Smooth muscle cell (in vitro differentiated cells): ENCODE measurements around the gene RPL15. TPM values are rescaled to one million over a fixed set of nuclear protein-coding genes. Genes with fewer than 3 reads are reported as not detected.

ENCODE experiments used
- DNase-seq: peaks from one replicate; lab custom pipeline; 2025; ENCODE audit not compliant: unreplicated experiment; lab: John Stamatoyannopoulos, UW
- H2AFZ ChIP-seq: fragments of 200-600 bp; sonication (generic); 2 replicates; pipeline ENCODE4 v1.6.0; 2016; ENCODE audit warnings: antibody characterized with exemption, low read depth, mild to moderate bottlenecking
- H3F3A ChIP-seq: fragments of 200-600 bp; sonication (generic); 2 replicates; pipeline ENCODE4 v1.6.0; 2017; ENCODE audit warnings: antibody characterized with exemption, low read depth
- H3K27ac ChIP-seq: fragments of 200-600 bp; sonication (generic); 2 replicates; pipeline ENCODE4 v1.5.1; 2016; ENCODE audit warnings: low read depth, mild to moderate bottlenecking
- H3K27me3 ChIP-seq: fragments of 200-600 bp; sonication (generic); 2 replicates; pipeline ENCODE4 v1.6.1; 2016; ENCODE audit warnings: low read depth, mild to moderate bottlenecking
- H3K36me3 ChIP-seq: fragments of 200-600 bp; sonication (generic); 2 replicates; pipeline ENCODE4 v1.5.1; 2016; ENCODE audit warnings: low read depth
- H3K4me1 ChIP-seq: fragments of 200-600 bp; sonication (generic); 2 replicates; pipeline ENCODE4 v1.5.1; 2016; ENCODE audit warnings: low read depth
- H3K4me2 ChIP-seq: fragments of 200-600 bp; sonication (generic); 2 replicates; pipeline ENCODE4 v1.6.0; 2016; ENCODE audit warnings: mild to moderate bottlenecking
- H3K4me3 ChIP-seq: fragments of 200-600 bp; sonication (generic); 2 replicates; pipeline ENCODE4 v1.5.1; 2016; ENCODE audit warnings: mild to moderate bottlenecking
- H3K79me2 ChIP-seq: fragments of 200-600 bp; sonication (generic); 2 replicates; pipeline ENCODE4 v1.6.0; 2016; ENCODE audit warnings: low read depth, mild to moderate bottlenecking
- H3K9ac ChIP-seq: fragments of 200-600 bp; sonication (generic); 2 replicates; pipeline ENCODE4 v1.6.0; 2016; ENCODE audit warnings: low read depth
- H3K9me3 ChIP-seq: fragments of 200-600 bp; sonication (generic); replicated peaks from 2 replicates; pipeline ENCODE4 v1.5.1; 2016; ENCODE audit warnings: low read depth
- H4K20me1 ChIP-seq: fragments of 200-600 bp; sonication (generic); 2 replicates; pipeline ENCODE4 v1.6.0; 2016; ENCODE audit warnings: low read depth
- WGBS: methylation state at CpG from one replicate; pipeline ENCODE4 v1.1.7; 2016; ENCODE audit warnings: low lambda C conversion rate; 5-methylcytosine and 5-hydroxymethylcytosine counted together
- polyA plus RNA-seq: library from polyadenylated mRNA; unstranded; fragments of >200 nt; fragmentation: Nextera tagmentation; extraction: Ambion mirVana; gene quantifications from 2 replicates; pipeline ENCODE4 v1.2.1, GENCODE V29; 2016
- total RNA-seq: library from RNA; depleted of rRNA; stranded (reverse); fragments of >200 nt; gene quantifications from 2 replicates; pipeline ENCODE4 v1.2.3, GENCODE V29; 2014
- TF ChIP-seq, protein P1 (sequence below): fragments of 200-600 bp; sonication (generic); IDR thresholded peaks from 2 replicates; pipeline ENCODE4 v1.5.1; 2017; ENCODE audit warnings: borderline replicate concordance, mild to moderate bottlenecking, antibody characterized with exemption; ENCODE audit not compliant: insufficient read depth, poor library complexity, severe bottlenecking

Gene RPL15
- total and polyA plus RNA-seq, 2 experiments from 2014 or later: 1,471 to 2,505 TPM

DNA sequence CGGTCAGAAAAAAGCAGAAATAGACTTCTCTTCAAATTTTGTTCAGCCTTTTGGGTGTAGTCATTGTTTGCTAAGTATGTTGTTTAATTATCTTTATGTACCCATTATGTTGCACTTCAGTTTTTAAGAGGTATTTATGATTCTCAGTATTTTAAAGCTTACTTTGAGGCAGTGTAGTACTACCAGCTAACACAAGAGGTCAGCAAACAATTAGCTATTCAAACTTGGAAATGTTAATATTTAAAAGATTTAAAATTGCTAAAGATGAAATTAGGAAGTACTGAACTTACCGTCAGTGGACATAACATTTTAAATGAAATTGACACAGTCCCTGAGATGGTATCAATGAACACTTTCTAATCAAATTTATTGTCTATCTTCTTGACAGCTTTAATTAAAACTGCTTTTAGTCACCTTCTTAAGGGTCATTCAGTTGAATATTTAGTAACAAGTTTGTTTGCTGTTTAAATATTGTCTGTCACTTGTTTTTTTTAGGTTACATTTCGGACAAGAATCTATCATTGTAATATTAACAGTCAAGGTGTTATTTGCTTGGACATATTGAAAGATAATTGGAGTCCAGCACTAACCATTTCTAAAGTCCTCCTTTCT lies 28.2 kb upstream of the RPL15 start:
- Histone ChIP-seq H2AFZ (no peak overlapping the region), H3K36me3 (no peaks in the 10 kb centered on the region)
- no peak for DNase-seq

DNA sequence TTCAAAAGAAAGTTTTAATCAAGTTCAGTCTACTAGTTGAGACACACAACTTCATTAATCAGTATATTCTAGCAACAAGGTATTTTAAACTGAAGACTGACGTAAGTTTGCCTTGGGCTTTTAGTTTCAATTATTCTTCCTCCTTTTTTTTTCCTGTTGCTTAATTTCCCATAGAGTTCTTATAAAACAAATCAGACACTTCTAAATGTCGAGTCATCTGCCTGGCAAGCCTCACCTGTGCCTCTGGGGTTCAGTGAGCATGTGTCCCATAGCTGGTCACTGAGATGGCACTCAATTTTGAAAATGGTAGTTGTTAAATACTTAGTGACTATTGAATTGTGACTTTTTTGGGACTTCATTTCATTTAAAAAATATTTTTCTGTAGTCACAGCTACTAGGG lies 27.5 kb upstream of the RPL15 start:
- no peak overlapping the region for H3K4me2 ChIP-seq
- no peaks in the 10 kb centered on the region for H3K36me3 ChIP-seq
- H4K20me1 ChIP-seq: peaks cover 73% of the 10 kb centered on the region
- no peaks in the 10 kb centered on the region for H3K4me1 ChIP-seq
- H2AFZ ChIP-seq: no peak overlapping the region
- H3K4me3 ChIP-seq: no peak overlapping the region
- peak overlapping the region; percentile 1 for H3K27ac ChIP-seq
- WGBS: 91% methylated on average over 2 of the region's 2 CpGs
- no peaks in the 10 kb centered on the region for H3K9me3 ChIP-seq
- H3F3A ChIP-seq: peaks cover 6% of the 10 kb centered on the region
- TF ChIP-seq, protein P1, sequence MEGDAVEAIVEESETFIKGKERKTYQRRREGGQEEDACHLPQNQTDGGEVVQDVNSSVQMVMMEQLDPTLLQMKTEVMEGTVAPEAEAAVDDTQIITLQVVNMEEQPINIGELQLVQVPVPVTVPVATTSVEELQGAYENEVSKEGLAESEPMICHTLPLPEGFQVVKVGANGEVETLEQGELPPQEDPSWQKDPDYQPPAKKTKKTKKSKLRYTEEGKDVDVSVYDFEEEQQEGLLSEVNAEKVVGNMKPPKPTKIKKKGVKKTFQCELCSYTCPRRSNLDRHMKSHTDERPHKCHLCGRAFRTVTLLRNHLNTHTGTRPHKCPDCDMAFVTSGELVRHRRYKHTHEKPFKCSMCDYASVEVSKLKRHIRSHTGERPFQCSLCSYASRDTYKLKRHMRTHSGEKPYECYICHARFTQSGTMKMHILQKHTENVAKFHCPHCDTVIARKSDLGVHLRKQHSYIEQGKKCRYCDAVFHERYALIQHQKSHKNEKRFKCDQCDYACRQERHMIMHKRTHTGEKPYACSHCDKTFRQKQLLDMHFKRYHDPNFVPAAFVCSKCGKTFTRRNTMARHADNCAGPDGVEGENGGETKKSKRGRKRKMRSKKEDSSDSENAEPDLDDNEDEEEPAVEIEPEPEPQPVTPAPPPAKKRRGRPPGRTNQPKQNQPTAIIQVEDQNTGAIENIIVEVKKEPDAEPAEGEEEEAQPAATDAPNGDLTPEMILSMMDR: no peak
- no peaks in the 10 kb centered on the region for H3K27me3 ChIP-seq
- DNase-seq: no peak
- no peak overlapping the region for H3K9ac ChIP-seq
- peaks cover 12% of the 10 kb centered on the region for H3K79me2 ChIP-seq

More for the DNA sequence above, 28.2 kb upstream of the RPL15 start:
- Histone ChIP-seq H3K27ac (peak overlapping the region; percentile 1), H3K9ac (no peak overlapping the region), H3K4me3 (no peak overlapping the region), H3F3A (peaks cover 6% of the 10 kb centered on the region), H3K27me3 (no peaks in the 10 kb centered on the region), H3K4me1 (no peaks in the 10 kb centered on the region), H3K4me2 (no peak overlapping the region), H4K20me1 (peaks cover 80% of the 10 kb centered on the region), H3K9me3 (no peaks in the 10 kb centered on the region), H3K79me2 (peaks cover 19% of the 10 kb centered on the region)
- TF ChIP-seq, protein P1: peak; percentile 84
- WGBS: 87% methylated on average over 3 of the region's 3 CpGs

- peaks cover 68% of the 10 kb centered on the region for H4K20me1 ChIP-seq
These were observed 27.0 kb upstream of the RPL15 start for GRCh38 chr3:23889950-23890349.

More at GRCh38 chr3:23889950-23890349, 27.0 kb upstream of the RPL15 start:
- peaks cover 12% of the 10 kb centered on the region for H3K79me2 ChIP-seq
- H3F3A ChIP-seq: peaks cover 6% of the 10 kb centered on the region
- no peaks in the 10 kb centered on the region for H3K27me3 ChIP-seq
- H3K27ac ChIP-seq: no peak overlapping the region
- H3K36me3 ChIP-seq: no peaks in the 10 kb centered on the region
- H3K9ac ChIP-seq: no peak overlapping the region
- no peak overlapping the region for H3K4me3 ChIP-seq
- no peak for DNase-seq
- no peaks in the 10 kb centered on the region for H3K9me3 ChIP-seq
- 86% methylated on average over 5 of the region's 5 CpGs for WGBS
- no peak overlapping the region for H3K4me2 ChIP-seq
- no peak overlapping the region for H2AFZ ChIP-seq
- TF ChIP-seq, protein P1: no peak
- no peaks in the 10 kb centered on the region for H3K4me1 ChIP-seq
